ENCODE measurements around the gene CFAP68. TPM values are rescaled to one million over a fixed set of nuclear protein-coding genes. Genes with fewer than 3 reads are reported as not detected.
A peak's percentile ranks its signal among the peaks of the same experiment; 100 is the strongest.

The CFAP68 gene
- total and polyA plus RNA-seq, 2 of the 13 experiments (the other 11 are each of a cell fraction or from before 2014, with no cell fraction given): 22.2 to 25.6 TPM

DNA sequence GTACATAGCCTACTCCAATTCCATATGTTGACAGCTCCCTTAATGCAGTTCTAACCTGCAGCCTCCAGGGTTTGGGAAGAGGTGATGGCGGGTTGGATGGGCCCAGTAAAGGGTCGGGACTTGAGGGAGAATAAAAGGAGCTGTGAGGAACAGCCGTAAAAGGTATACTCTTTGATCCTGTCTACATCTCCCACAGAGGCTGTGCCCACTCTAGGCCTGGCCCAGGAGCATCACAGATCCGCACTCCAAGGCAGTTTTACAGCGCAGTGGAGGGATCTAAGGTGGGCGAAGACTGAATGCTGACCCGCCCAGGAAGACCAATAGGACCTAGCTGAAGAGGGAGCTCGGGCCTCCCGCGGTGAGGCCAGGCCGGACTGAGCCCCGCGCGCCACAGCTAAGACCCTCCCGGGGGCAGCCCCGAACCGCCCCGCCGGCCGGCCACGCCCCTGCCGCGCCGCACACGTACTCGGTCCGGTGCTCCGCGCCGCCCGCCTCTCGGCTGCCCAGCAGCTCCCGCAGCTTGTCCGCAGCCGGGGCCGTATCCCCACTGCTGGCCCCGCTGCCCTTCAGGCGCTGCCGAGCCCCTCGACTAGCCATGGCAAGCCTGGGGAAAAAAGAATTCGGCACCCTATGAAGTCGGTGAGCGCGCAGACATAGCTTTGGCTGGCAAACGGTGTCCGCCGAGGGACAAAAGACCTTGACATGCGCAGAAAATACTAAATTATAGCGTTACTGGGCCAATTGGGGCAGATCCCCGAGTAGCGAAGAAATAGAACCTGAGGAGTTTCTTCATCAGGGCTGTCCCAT, 8.3 kb upstream of the CFAP68 start, which contains the start of gene ALG9 (continued):
- TF ChIP-seq, protein P1, sequence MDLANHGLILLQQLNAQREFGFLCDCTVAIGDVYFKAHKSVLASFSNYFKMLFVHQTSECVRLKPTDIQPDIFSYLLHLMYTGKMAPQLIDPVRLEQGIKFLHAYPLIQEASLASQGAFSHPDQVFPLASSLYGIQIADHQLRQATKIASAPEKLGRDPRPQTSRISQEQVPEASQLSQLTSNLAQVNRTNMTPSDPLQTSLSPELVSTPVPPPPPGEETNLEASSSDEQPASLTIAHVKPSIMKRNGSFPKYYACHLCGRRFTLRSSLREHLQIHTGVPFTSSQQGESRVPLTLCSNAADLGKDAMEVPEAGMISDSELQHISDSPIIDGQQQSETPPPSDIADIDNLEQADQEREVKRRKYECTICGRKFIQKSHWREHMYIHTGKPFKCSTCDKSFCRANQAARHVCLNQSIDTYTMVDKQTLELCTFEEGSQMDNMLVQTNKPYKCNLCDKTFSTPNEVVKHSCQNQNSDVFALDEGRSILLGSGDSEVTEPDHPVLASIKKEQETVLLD (CRISPR knock-in tag; IDR thresholded peaks at IDR 0.05; ENCODE audit: low read depth): 0 out of 2 replicates have a peak, but pooled peaks have one; percentile 48
- peak; percentile 63; the same call in 1 of the 2 replicates for TF ChIP-seq ZNF121 (CRISPR knock-in tag; IDR thresholded peaks at IDR 0.05)
- 0 out of 2 replicates have a peak, but pooled peaks have one; percentile 15 for TF ChIP-seq ZNF331 (CRISPR knock-in tag; IDR thresholded peaks at IDR 0.05)
- TF ChIP-seq ZNF788 (CRISPR knock-in tag; IDR thresholded peaks at IDR 0.05; ENCODE audit: borderline replicate concordance): peak; percentile 48; the same call in 1 of the 2 replicates
- no peak for TF ChIP-seq SP2 (CRISPR knock-in tag; IDR thresholded peaks at IDR 0.05)
- TF ChIP-seq ZBTB8A (CRISPR knock-in tag; IDR thresholded peaks at IDR 0.05; ENCODE audit: borderline replicate concordance, low read depth): no peak
- TF ChIP-seq CREM (IDR thresholded peaks at IDR 0.05): 0 out of 2 replicates have a peak, but pooled peaks have one; percentile 31
- no peak for TF ChIP-seq CREM (CRISPR knock-in tag; IDR thresholded peaks at IDR 0.05)
- no peak for TF ChIP-seq ZMYM2 (CRISPR knock-in tag; IDR thresholded peaks at IDR 0.05)
- TF ChIP-seq MAFF (IDR thresholded peaks at IDR 0.05; ENCODE audit: low read depth, low read length): no peak
- TF ChIP-seq, protein P2, sequence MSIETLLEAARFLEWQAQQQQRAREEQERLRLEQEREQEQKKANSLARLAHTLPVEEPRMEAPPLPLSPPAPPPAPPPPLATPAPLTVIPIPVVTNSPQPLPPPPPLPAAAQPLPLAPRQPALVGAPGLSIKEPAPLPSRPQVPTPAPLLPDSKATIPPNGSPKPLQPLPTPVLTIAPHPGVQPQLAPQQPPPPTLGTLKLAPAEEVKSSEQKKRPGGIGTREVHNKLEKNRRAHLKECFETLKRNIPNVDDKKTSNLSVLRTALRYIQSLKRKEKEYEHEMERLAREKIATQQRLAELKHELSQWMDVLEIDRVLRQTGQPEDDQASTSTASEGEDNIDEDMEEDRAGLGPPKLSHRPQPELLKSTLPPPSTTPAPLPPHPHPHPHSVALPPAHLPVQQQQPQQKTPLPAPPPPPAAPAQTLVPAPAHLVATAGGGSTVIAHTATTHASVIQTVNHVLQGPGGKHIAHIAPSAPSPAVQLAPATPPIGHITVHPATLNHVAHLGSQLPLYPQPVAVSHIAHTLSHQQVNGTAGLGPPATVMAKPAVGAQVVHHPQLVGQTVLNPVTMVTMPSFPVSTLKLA (IDR thresholded peaks at IDR 0.05): no peak
- TF ChIP-seq TEF (CRISPR knock-in tag; IDR thresholded peaks at IDR 0.05): no peak
- no peak for TF ChIP-seq NR2F2 (IDR thresholded peaks at IDR 0.05; ENCODE audit: borderline replicate concordance, low read depth)
- TF ChIP-seq MEIS1 (CRISPR knock-in tag; IDR thresholded peaks at IDR 0.05; ENCODE audit: borderline replicate concordance): no peak
- TF ChIP-seq EED (CRISPR knock-in tag; IDR thresholded peaks at IDR 0.05): peak; percentile 67; the same call in 1 of the 2 replicates
- no peak for TF ChIP-seq DMTF1 (CRISPR knock-in tag; IDR thresholded peaks at IDR 0.05)
- peak; percentile 80 for TF ChIP-seq XRCC5 (optimal IDR thresholded peaks at IDR 0.05; ENCODE audit: low read length)
- TF ChIP-seq, protein P3, sequence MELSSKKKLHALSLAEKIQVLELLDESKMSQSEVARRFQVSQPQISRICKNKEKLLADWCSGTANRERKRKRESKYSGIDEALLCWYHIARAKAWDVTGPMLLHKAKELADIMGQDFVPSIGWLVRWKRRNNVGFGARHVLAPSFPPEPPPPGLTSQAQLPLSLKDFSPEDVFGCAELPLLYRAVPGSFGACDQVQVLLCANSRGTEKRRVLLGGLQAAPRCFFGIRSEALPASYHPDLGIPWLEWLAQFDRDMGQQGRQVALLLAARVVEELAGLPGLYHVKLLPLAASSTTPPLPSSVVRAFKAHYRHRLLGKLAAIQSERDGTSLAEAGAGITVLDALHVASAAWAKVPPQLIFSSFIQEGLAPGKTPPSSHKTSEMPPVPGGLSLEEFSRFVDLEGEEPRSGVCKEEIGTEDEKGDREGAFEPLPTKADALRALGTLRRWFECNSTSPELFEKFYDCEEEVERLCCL (CRISPR knock-in tag; IDR thresholded peaks at IDR 0.05; ENCODE audit: borderline replicate concordance): no peak
- TF ChIP-seq KLF15 (CRISPR knock-in tag; IDR thresholded peaks at IDR 0.05; ENCODE audit: borderline replicate concordance): no peak
- TF ChIP-seq FOXA3 (CRISPR knock-in tag; IDR thresholded peaks at IDR 0.05): peak; percentile 19; the same call in 1 of the 2 replicates
- TF ChIP-seq ZFP36L1 (CRISPR knock-in tag; IDR thresholded peaks at IDR 0.05): peak; percentile 78; the same call in 1 of the 2 replicates
- no peak for TF ChIP-seq SRSF1 (optimal IDR thresholded peaks at IDR 0.05; ENCODE audit: low read depth, low read length)
